Esophagus muscularis mucosa (tissue), 4 donors: Measurements from ENCODE around the gene PANX2. TPM values are rescaled to one million over a fixed set of nuclear protein-coding genes. Genes with fewer than 3 reads are reported as not detected.

ENCODE experiments used
- DNase-seq: peaks from one replicate; pipeline ENCODE4 v3.0.0-alpha.2; 2017; ENCODE audit errors: extremely low spot score
- H3K27ac ChIP-seq, 4 donors: fragments of 200-600 bp; sonication (generic); replicated peaks in 1 of 4; 1 replicate in 3 of 4; 2 replicates in 1 of 4; pipeline ENCODE4 v1.5.1; 2016 to 2019; ENCODE audit warnings: mild to moderate bottlenecking in 1 of 4
- H3K27me3 ChIP-seq, 4 donors: fragments of 200-600 bp; sonication (generic); one replicate each; pipeline versions ENCODE4 v1.5.1 to v1.6.0; 2016 to 2019
- H3K36me3 ChIP-seq, 4 donors: fragments of 200-600 bp; sonication (generic); one replicate each; pipeline ENCODE4 v1.5.1; 2016 to 2019
- H3K4me1 ChIP-seq, 4 donors: fragments of 200-600 bp; sonication (generic); one replicate each; pipeline ENCODE4 v1.5.1; 2016 to 2019
- H3K4me3 ChIP-seq, 4 donors: fragments of 200-600 bp; sonication (generic); 1 replicate in 2 of 4; 2 replicates in 2 of 4; pipeline ENCODE4 v1.5.1; 2016 to 2019; ENCODE audit warnings: mild to moderate bottlenecking in 4 of 4, moderate library complexity in 1 of 4
- H3K9me3 ChIP-seq, 4 donors: fragments of 200-600 bp; sonication (generic); 1 replicate in 3 of 4; 2 replicates in 1 of 4; pipeline ENCODE4 v1.5.1; 2016 to 2019
- EP300 ChIP-seq: sonication (generic); formaldehyde crosslinking; IDR thresholded peaks from one replicate; pipeline ENCODE4 v1.6.1; 2017; ENCODE audit warnings: antibody characterized with exemption
- POLR2A ChIP-seq: fragments of 450-650 bp; IDR thresholded peaks from one replicate; pipeline ENCODE4 v1.6.1; 2017; ENCODE audit warnings: antibody characterized with exemption, moderate library complexity, mild to moderate bottlenecking, low read depth
- POLR2AphosphoS5 ChIP-seq, 2 donors: sonication (generic); formaldehyde crosslinking; IDR thresholded peaks; one replicate each; pipeline ENCODE4 v1.6.1; 2017; ENCODE audit warnings: antibody characterized with exemption in 2 of 2
- WGBS: methylation state at CpG from one replicate; pipeline ENCODE4 v1.1.5; 2018; 5-methylcytosine and 5-hydroxymethylcytosine counted together
- intact Hi-C: fragments of 100-400 bp; cut with DNase I; formaldehyde crosslinking; loops from one replicate; pipeline ENCODE4 v1.15.1; 2023
- total RNA-seq, 4 donors: library from RNA; depleted of rRNA; stranded (reverse); fragments of >200 nt; gene quantifications; one replicate each; pipeline versions ENCODE4 v1.1.0 to v1.2.1, GENCODE V29; 2016
- TF ChIP-seq, protein P1 (sequence below), 3 experiments: fragments of 200-600 bp in 2 of 3; fragments of 450-650 bp in 1 of 3; sonication (generic) in 2 of 3; IDR thresholded peaks; one replicate each; pipeline ENCODE4 v1.5.1; 2017 to 2019; ENCODE audit warnings: antibody characterized with exemption in 3 of 3, mild to moderate bottlenecking in 2 of 3, moderate library complexity in 1 of 3

PANX2 gene
- total RNA-seq, 4 donors from 2014 or later: 0.33 to 1.0 (median 0.56) TPM

DNA sequence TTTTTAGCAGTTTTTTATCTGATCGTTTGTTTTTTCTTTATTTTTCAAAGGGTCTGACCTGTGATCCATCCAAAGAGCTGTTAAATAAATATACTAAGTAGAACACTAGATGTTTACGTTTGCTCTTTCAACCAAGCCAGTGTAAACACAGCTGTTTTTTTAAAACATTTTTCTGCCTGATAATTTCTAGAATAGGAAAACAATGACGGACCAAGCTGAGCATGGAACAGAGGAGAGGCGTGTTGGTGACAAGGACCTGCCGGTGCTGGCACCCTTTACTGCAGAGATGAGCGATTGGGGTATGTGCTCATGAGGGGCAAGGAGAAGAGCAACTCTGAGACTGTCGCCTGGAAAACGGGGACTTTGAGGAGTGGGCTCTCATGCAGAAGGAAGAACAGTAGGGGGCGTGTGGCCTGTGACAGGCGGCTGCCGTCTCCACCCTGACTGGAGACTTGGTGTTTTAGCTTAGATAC is 28.6 kb upstream of the PANX2 start:
- TF ChIP-seq, protein P1, sequence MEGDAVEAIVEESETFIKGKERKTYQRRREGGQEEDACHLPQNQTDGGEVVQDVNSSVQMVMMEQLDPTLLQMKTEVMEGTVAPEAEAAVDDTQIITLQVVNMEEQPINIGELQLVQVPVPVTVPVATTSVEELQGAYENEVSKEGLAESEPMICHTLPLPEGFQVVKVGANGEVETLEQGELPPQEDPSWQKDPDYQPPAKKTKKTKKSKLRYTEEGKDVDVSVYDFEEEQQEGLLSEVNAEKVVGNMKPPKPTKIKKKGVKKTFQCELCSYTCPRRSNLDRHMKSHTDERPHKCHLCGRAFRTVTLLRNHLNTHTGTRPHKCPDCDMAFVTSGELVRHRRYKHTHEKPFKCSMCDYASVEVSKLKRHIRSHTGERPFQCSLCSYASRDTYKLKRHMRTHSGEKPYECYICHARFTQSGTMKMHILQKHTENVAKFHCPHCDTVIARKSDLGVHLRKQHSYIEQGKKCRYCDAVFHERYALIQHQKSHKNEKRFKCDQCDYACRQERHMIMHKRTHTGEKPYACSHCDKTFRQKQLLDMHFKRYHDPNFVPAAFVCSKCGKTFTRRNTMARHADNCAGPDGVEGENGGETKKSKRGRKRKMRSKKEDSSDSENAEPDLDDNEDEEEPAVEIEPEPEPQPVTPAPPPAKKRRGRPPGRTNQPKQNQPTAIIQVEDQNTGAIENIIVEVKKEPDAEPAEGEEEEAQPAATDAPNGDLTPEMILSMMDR (IDR thresholded peaks at IDR 0.05): no peak
- TF ChIP-seq POLR2AphosphoS5 (IDR thresholded peaks at IDR 0.05) (no peak), EP300 (no peak), POLR2A (no peak)
- H3K27ac ChIP-seq: no peak overlapping the region
- 30% methylated on average over 11 of the region's 11 CpGs for WGBS

DNA sequence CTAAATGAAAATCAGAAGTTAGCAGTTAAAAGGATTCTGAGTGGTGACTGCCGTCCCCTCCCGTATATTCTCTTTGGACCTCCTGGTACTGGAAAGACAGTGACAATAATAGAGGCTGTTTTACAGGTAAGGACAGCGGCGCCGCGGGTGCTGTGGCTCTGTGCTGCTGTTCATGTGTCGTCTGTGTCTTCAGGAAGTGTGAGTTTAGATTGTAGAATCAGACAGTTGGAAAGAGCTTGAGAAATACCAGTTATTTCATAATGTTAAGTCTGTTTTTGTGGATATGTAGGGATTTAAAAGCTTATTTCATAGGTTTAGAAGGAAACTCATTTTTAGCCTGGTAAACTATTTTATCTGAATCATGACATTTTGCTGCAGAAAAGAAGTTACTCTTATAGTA is 27.4 kb upstream of the PANX2 start:
- Histone ChIP-seq H3K9me3 (no peaks in the 10 kb centered on the region), H3K36me3 (no peaks in the 10 kb centered on the region), H3K27me3 (peaks cover 0 to 24% (median 0%) of the 10 kb centered on the region in 4 donors), H3K27ac (no peak overlapping the region), H3K4me3 (no peak overlapping the region), H3K4me1 (peaks cover 2 to 16% (median 9%) of the 10 kb centered on the region in 4 donors)
- intact Hi-C loops: no loop called here
- TF ChIP-seq, protein P1 (IDR thresholded peaks at IDR 0.05): no peak
- TF ChIP-seq POLR2A: no peak
- TF ChIP-seq POLR2AphosphoS5 (IDR thresholded peaks at IDR 0.05): no peak
- TF ChIP-seq EP300: no peak
- DNase-seq: no peak
- 76% methylated on average over 7 of the region's 7 CpGs for WGBS

More for the DNA sequence above, 28.6 kb upstream of the PANX2 start:
- Histone ChIP-seq H3K36me3 (no peaks in the 10 kb centered on the region), H3K27me3 (peaks cover 0 to 24% (median 0%) of the 10 kb centered on the region in 4 donors), H3K4me1 (peaks cover 2 to 8% (median 6%) of the 10 kb centered on the region in 4 donors), H3K9me3 (no peaks in the 10 kb centered on the region), H3K4me3 (no peak overlapping the region)
- intact Hi-C loops: no loop called here
- no peak for DNase-seq

DNA sequence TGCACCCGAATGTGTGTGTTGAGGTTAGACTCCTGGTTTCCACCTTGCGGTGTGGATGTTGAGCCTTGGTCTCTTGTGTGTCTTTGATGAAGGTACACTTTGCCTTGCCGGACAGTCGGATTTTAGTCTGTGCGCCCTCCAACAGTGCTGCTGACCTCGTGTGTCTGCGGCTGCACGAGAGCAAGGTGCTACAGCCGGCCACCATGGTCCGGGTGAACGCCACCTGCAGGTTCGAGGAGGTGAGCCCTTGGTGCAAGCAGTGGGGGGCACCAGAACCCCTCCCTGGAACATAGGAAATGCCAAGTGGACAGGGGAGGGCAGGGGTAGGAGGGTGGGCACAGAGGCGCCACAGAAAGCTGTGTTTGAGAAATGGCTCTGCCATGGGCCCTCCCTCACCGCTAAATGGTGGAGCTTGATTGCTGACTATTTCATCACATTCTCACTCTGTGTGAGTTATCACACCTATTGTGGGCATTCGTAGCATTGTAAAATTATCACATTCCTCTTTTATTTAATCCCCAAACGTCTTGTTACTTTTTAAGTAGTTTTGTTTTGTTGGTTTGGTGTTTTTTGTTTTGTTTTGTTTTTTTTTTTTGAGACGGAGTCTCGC is 26.4 kb upstream of the PANX2 start:
- H3K36me3 ChIP-seq: no peaks in the 10 kb centered on the region
- TF ChIP-seq EP300 (no peak), POLR2AphosphoS5 (IDR thresholded peaks at IDR 0.05) (no peak), POLR2A (no peak)
- TF ChIP-seq, protein P1 (IDR thresholded peaks at IDR 0.05): no peak
- peaks cover 2 to 16% (median 9%) of the 10 kb centered on the region in 4 donors for H3K4me1 ChIP-seq
- no peak for DNase-seq
- H3K9me3 ChIP-seq: no peaks in the 10 kb centered on the region
- H3K27me3 ChIP-seq: peaks cover 0 to 24% (median 0%) of the 10 kb centered on the region in 4 donors
- WGBS: 90% methylated on average over 7 of the region's 18 CpGs
- intact Hi-C loops: no loop called here
- H3K4me3 ChIP-seq: no peak overlapping the region
- no peak overlapping the region for H3K27ac ChIP-seq

DNA sequence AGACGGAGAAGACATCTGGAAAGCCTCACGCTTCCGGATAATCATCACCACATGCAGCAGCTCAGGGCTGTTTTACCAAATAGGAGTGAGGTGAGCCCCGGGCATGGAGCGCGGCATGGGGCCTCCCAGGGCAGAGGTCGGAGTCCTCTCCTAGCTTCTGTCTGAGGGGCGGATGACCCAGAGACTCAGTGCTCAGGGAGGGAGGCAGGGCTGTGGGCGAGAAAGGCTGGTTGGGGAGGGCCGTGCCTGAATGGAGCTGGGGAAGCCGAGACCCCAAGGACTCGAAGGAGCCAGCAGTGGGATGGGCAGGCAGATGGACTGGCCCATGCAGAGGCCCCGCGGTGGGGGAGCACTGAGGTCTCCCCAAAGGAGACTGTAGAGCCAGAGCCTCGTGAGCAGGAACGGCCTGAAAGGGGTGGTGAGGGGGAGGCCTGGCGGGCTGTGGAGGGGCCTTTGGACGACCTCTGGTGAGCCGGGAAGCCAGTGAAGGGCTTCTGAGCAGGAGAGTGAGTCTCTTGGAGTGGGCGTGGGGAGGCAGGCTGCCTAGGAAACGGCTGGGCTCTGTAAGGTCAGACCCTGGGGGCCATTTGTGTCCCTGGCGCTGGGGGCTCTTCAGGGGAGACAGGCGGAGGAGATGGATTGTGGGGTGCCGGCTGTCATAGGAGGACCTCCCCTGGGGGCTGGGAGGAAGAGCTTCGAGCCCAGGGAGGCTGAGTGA is 24.7 kb upstream of the PANX2 start:
- Histone ChIP-seq H3K27ac (no peak overlapping the region), H3K36me3 (no peaks in the 10 kb centered on the region), H3K9me3 (no peaks in the 10 kb centered on the region), H3K4me3 (no peak overlapping the region), H3K27me3 (peaks cover 0 to 24% (median 0%) of the 10 kb centered on the region in 4 donors), H3K4me1 (peaks cover 2 to 16% (median 9%) of the 10 kb centered on the region in 4 donors)
- no peak for DNase-seq
- WGBS: 70% methylated on average over 25 of the region's 25 CpGs
- intact Hi-C loops: no loop called here
- TF ChIP-seq POLR2AphosphoS5 (IDR thresholded peaks at IDR 0.05) (no peak), POLR2A (no peak), EP300 (no peak)
- TF ChIP-seq, protein P1 (IDR thresholded peaks at IDR 0.05): no peak
